Measurements from ENCODE around the gene WNT1. TPM values are rescaled to one million over a fixed set of nuclear protein-coding genes. Genes with fewer than 3 reads are reported as not detected.

Gene WNT1
- total and polyA plus RNA-seq, 9 of the 15 experiments (the other 6 are each of a cell fraction or from before 2014, with no cell fraction given): not detected

- in situ Hi-C loops (cut with MboI) (no loop called here), intact Hi-C loops (cut with micrococcal nuclease) (loop anchor here (5.0 kb wide), 1 partner anchor 53 kb away; no protein-coding TSS in a partner anchor)
- H3K4me3 ChIP-seq: no peak overlapping the region
- no peak overlapping the region for H3K27ac ChIP-seq (ENCODE audit: extremely low read depth, low read depth, low read length)
- TF ChIP-seq, protein P1, sequence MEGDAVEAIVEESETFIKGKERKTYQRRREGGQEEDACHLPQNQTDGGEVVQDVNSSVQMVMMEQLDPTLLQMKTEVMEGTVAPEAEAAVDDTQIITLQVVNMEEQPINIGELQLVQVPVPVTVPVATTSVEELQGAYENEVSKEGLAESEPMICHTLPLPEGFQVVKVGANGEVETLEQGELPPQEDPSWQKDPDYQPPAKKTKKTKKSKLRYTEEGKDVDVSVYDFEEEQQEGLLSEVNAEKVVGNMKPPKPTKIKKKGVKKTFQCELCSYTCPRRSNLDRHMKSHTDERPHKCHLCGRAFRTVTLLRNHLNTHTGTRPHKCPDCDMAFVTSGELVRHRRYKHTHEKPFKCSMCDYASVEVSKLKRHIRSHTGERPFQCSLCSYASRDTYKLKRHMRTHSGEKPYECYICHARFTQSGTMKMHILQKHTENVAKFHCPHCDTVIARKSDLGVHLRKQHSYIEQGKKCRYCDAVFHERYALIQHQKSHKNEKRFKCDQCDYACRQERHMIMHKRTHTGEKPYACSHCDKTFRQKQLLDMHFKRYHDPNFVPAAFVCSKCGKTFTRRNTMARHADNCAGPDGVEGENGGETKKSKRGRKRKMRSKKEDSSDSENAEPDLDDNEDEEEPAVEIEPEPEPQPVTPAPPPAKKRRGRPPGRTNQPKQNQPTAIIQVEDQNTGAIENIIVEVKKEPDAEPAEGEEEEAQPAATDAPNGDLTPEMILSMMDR (IDR thresholded peaks at IDR 0.05 in 2 of 3, conservative IDR thresholded peaks at IDR 0.05 in 1 of 3; ENCODE audit: insufficient read depth in 2 of 3, low read depth in 1 of 3, low read length in 3 of 3): peak; percentile 36 to 56 (median 49); a peak in 3 of 6 replicates
- no peak for TF ChIP-seq SMARCA5 (IDR thresholded peaks at IDR 0.05)
- peak in 1 of 2 experiments; percentile 28; a peak in 1 of 4 replicates for TF ChIP-seq RAD21 (CRISPR knock-in tag; conservative IDR thresholded peaks at IDR 0.05 in 1 of 2, IDR thresholded peaks at IDR 0.05 in 1 of 2)
- TF ChIP-seq CREB3L1 (IDR thresholded peaks at IDR 0.05; ENCODE audit: borderline replicate concordance, low read depth): no peak
- no peak for TF ChIP-seq NFYB (IDR thresholded peaks at IDR 0.05; ENCODE audit: extremely low read depth, insufficient read length)
- TF ChIP-seq TAF9B (IDR thresholded peaks at IDR 0.05; ENCODE audit: partially characterized antibody): no peak
- no peak for TF ChIP-seq ZMIZ1 (IDR thresholded peaks at IDR 0.05; ENCODE audit: low read depth in 2 of 2, low read length in 2 of 2)
- TF ChIP-seq CBFB (CRISPR knock-in tag; IDR thresholded peaks at IDR 0.05): no peak
- no peaks in the 10 kb centered on the region for H3K79me2 ChIP-seq (ENCODE audit: control insufficient read depth, insufficient read depth, low read length)
- no peaks in the 10 kb centered on the region; a peak in 1 of 5 replicates for H3K4me1 ChIP-seq (replicated peaks in 1 of 2; ENCODE audit: control insufficient read depth in 2 of 2, insufficient read depth in 2 of 2, low read length in 2 of 2)
- CTCF ChIA-PET (ENCODE audit: low intra/inter-chr PET ratio): interaction anchor here (1.0 kb wide), 1 partner anchor 181 kb away, joined by 3 read pairs; no protein-coding TSS in a partner anchor
- peak; percentile 56; the same call in 2 of the 3 replicates for ATAC-seq
- no peak overlapping the region for H2AFZ ChIP-seq (ENCODE audit: low read depth, low read length)
- FAIRE-seq: no peak
- H3K9me1 ChIP-seq (ENCODE audit: control insufficient read depth, insufficient read depth, low read length): peaks cover 4% of the 10 kb centered on the region
- DNase-seq (ENCODE audit: extremely low read depth in 1 of 4, low spot score in 3 of 4): peak; percentile 25 to 38 (median 32)
- no peaks in the 10 kb centered on the region for H3K27me3 ChIP-seq (ENCODE audit: control insufficient read depth in 2 of 2, insufficient read depth in 2 of 2, low read length in 2 of 2)
- peaks cover 10% of the 10 kb centered on the region; the same call in 1 of the 2 replicates for H4K20me1 ChIP-seq (replicated peaks; ENCODE audit: control insufficient read depth, insufficient read depth, low read length)
- BruUV-seq (replicated peaks): no TSS peak
- no peak overlapping the region for H3K4me2 ChIP-seq (ENCODE audit: insufficient read depth, low read length)
- 100% methylated on average over 1 of the region's 1 CpG for WGBS (ENCODE audit: insufficient coverage, low coverage, missing lambda C conversion rate)
- peaks cover 85% of the 10 kb centered on the region for H3K36me3 ChIP-seq (ENCODE audit: control insufficient read depth, insufficient read depth, low read length)
- H3K9ac ChIP-seq (ENCODE audit: insufficient read depth in 1 of 2, low read depth in 2 of 2, low read length in 2 of 2): no peak overlapping the region
- POLR2A ChIA-PET: interaction anchor here (0.6 to 2.1 kb wide), 2 partner anchors 12 to 13 kb away, joined by 3 to 6 read pairs; no protein-coding TSS in a partner anchor
- no peaks in the 10 kb centered on the region for H3K9me3 ChIP-seq (replicated peaks; ENCODE audit: control insufficient read depth, insufficient read depth, low read depth, low read length)
These were observed 43.8 kb upstream of the WNT1 start for GRCh38 chr12:48934312-48934706.

All from K562 (cell line).